GM19023 (cell line): ENCODE measurements around the gene SOSTDC1.

Experiments used
- ATAC-seq: cut with Tn5 transposase; IDR thresholded peaks from one replicate; pipeline ENCODE4 v1.9.1; 2021; ENCODE audit warnings: mild to moderate bottlenecking, moderate library complexity; ENCODE audit not compliant: unreplicated experiment

Gene SOSTDC1

GRCh38 chr7:16420649-16421332 lies 44.7 kb downstream of the SOSTDC1 start:
- peak; percentile 89 for ATAC-seq

- ATAC-seq = no peak
Measured at GRCh38 chr7:16420329-16420648, 45.2 kb downstream of the SOSTDC1 start.

GRCh38 chr7:16419859-16420258 lies 45.7 kb downstream of the SOSTDC1 start:
- no peak for ATAC-seq

DNA sequence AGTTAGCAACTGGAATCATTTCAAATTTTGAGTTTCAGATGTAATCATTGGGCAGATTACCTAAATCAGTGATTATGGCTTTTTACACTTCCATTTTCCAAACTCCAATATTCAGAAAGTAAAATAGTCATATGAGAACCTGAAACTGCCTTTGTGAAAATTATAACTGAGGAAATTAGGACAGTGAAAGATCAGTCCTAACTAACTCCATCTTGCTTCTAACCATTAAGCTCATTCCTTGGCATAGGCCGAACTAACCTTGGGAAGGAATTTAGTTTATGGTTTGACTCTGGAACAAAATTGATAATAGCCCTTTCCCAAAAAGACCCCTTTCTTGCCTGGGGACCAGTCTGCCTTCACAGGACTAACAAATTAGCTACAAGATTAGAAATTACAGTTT lies 46.4 kb downstream of the SOSTDC1 start:
- no peak for ATAC-seq

GRCh38 chr7:16417906-16418305 lies 47.6 kb downstream of the SOSTDC1 start:
- no peak for ATAC-seq

GRCh38 chr7:16416289-16417282 lies 49.0 kb downstream of the SOSTDC1 start:
- ATAC-seq = no peak

GRCh38 chr7:16412274-16413254 lies 53.0 kb downstream of the SOSTDC1 start:
- ATAC-seq = no peak
